Glomerular endothelial cell (primary cell): ENCODE data around the gene PDLIM1. TPM values are rescaled to one million over a fixed set of nuclear protein-coding genes. Genes with fewer than 3 reads are reported as not detected.

Source experiments
- DNase-seq: peaks from one replicate; pipeline ENCODE4 v3.0.0-alpha.2; 2011; ENCODE audit warnings: low read depth, low spot score; ENCODE audit errors: extremely low read depth
- total RNA-seq: library from RNA; depleted of rRNA; stranded (reverse); fragments of >200 nt; gene quantifications from 2 replicates; pipeline ENCODE4 v1.2.3, GENCODE V29; 2015

Gene PDLIM1
- total RNA-seq, 1 donor from 2014 or later: 110 TPM

- DNase-seq: no peak
Measured at GRCh38 chr10:95315509-95315908, 24.7 kb upstream of the PDLIM1 start.

GRCh38 chr10:95314192-95314918 is 23.6 kb upstream of the PDLIM1 start:
- DNase-seq: no peak

GRCh38 chr10:95312986-95313495 is 22.2 kb upstream of the PDLIM1 start:
- DNase-seq: no peak

GRCh38 chr10:95312257-95312656 is 21.5 kb upstream of the PDLIM1 start:
- DNase-seq: no peak

GRCh38 chr10:95309958-95310357 is 19.2 kb upstream of the PDLIM1 start:
- DNase-seq: no peak

- DNase-seq: peak; percentile 70
Measured at GRCh38 chr10:95308389-95309302, 17.8 kb upstream of the PDLIM1 start.

- DNase-seq: no peak
Measured at GRCh38 chr10:95306851-95307250, 16.0 kb upstream of the PDLIM1 start.

GRCh38 chr10:95306318-95306650 is 15.5 kb upstream of the PDLIM1 start:
- DNase-seq: no peak

GRCh38 chr10:95305606-95306317 is 15.0 kb upstream of the PDLIM1 start:
- DNase-seq: no peak

GRCh38 chr10:95304976-95305375 is 14.2 kb upstream of the PDLIM1 start:
- no peak for DNase-seq

- no peak for DNase-seq
Measured at GRCh38 chr10:95304463-95304862, 13.7 kb upstream of the PDLIM1 start.

GRCh38 chr10:95303950-95304349 is 13.1 kb upstream of the PDLIM1 start:
- no peak for DNase-seq

- no peak for DNase-seq
Measured at GRCh38 chr10:95303535-95303934, 12.7 kb upstream of the PDLIM1 start.

GRCh38 chr10:95300022-95300539 is 9.3 kb upstream of the PDLIM1 start:
- no peak for DNase-seq

GRCh38 chr10:95297402-95297801 is 6.6 kb upstream of the PDLIM1 start:
- no peak for DNase-seq

- no peak for DNase-seq
Measured at GRCh38 chr10:95296764-95297163, 6.0 kb upstream of the PDLIM1 start.

- DNase-seq: no peak
Measured at GRCh38 chr10:95295031-95295755, 4.4 kb upstream of the PDLIM1 start.

- DNase-seq: no peak
Measured at GRCh38 chr10:95293631-95294030, 2.8 kb upstream of the PDLIM1 start.

GRCh38 chr10:95291365-95292039 is 699 bp upstream of the PDLIM1 start:
- DNase-seq: no peak

GRCh38 chr10:95289921-95290421 is 832 bp downstream of the PDLIM1 start:
- DNase-seq: no peak
